GM23338 (cell line): ENCODE measurements around the gene CAPNS1. TPM values are rescaled to one million over a fixed set of nuclear protein-coding genes. Genes with fewer than 3 reads are reported as not detected.

Experiments
- ATAC-seq: fragments of 200-7000 bp; cut with Tn5 transposase; 3 replicates; pipeline ENCODE4 v1.9.1; 2020
- DNase-seq: peaks from one replicate; pipeline ENCODE4 v3.0.0-alpha.2; 2015; ENCODE audit warnings: low spot score
- H2AFZ ChIP-seq: fragments of 200-600 bp; sonication (generic); 2 replicates; pipeline ENCODE4 v1.8.0; 2016; ENCODE audit warnings: antibody characterized with exemption, mild to moderate bottlenecking, moderate library complexity
- H3F3A ChIP-seq: fragments of 200-600 bp; sonication (generic); replicated peaks from 2 replicates; pipeline ENCODE4 v1.8.0; 2017; ENCODE audit warnings: antibody characterized with exemption, mixed run types, low read depth
- H3K27ac ChIP-seq: fragments of 200-600 bp; sonication (generic); 2 replicates; pipeline ENCODE4 v1.6.1; 2016; ENCODE audit warnings: low read depth
- H3K27me3 ChIP-seq: fragments of 200-600 bp; sonication (generic); 2 replicates; pipeline ENCODE4 v1.8.0; 2016; ENCODE audit warnings: mild to moderate bottlenecking, mixed run types, moderate library complexity; ENCODE audit not compliant: insufficient read depth
- H3K36me3 ChIP-seq: fragments of 200-600 bp; sonication (generic); 2 replicates; pipeline ENCODE4 v1.8.0; 2016; ENCODE audit warnings: mild to moderate bottlenecking; ENCODE audit not compliant: insufficient read depth
- H3K4me1 ChIP-seq: fragments of 200-600 bp; sonication (generic); 2 replicates; pipeline ENCODE4 v1.8.0; 2016; ENCODE audit warnings: mild to moderate bottlenecking, moderate library complexity; ENCODE audit not compliant: insufficient read depth
- H3K4me2 ChIP-seq: fragments of 200-600 bp; sonication (generic); 2 replicates; pipeline ENCODE4 v1.7.1; 2017; ENCODE audit warnings: mixed run types
- H3K4me3 ChIP-seq: fragments of 200-600 bp; sonication (generic); 2 replicates; pipeline ENCODE4 v1.6.1; 2016; ENCODE audit warnings: mixed run types
- H3K79me2 ChIP-seq: fragments of 200-600 bp; sonication (generic); replicated peaks from 2 replicates; pipeline ENCODE4 v1.8.0; 2017; ENCODE audit warnings: mild to moderate bottlenecking; ENCODE audit not compliant: insufficient read depth
- H3K9me2 ChIP-seq: fragments of 200-600 bp; sonication (generic); 2 replicates; pipeline ENCODE4 v1.8.0; 2017; ENCODE audit not compliant: insufficient read depth
- H4K20me1 ChIP-seq: fragments of 200-600 bp; sonication (generic); replicated peaks from 2 replicates; pipeline ENCODE4 v1.8.0; 2017; ENCODE audit warnings: mild to moderate bottlenecking; ENCODE audit not compliant: insufficient read depth
- H3K27ac Mint-ChIP-seq: 2 replicates; pipeline ENCODE4 v1.8.0; 2020; ENCODE audit warnings: inconsistent platforms, mild to moderate bottlenecking, moderate library complexity, mixed read lengths
- H3K27me3 Mint-ChIP-seq: 3 replicates; pipeline ENCODE4 v1.8.0; 2022; ENCODE audit warnings: low read depth, mild to moderate bottlenecking, moderate library complexity, mixed read lengths, inconsistent platforms; ENCODE audit not compliant: insufficient read depth, poor library complexity
- H3K36me3 Mint-ChIP-seq: 3 replicates; pipeline ENCODE4 v1.8.0; 2021; ENCODE audit warnings: low read depth, mild to moderate bottlenecking, inconsistent platforms, moderate library complexity, mixed read lengths
- H3K4me1 Mint-ChIP-seq: 3 replicates; pipeline ENCODE4 v1.8.0; 2020; ENCODE audit warnings: mild to moderate bottlenecking, inconsistent platforms, mixed read lengths
- H3K4me3 Mint-ChIP-seq: 3 replicates; pipeline ENCODE4 v1.8.0; 2021; ENCODE audit warnings: moderate library complexity, mild to moderate bottlenecking, inconsistent platforms, mixed read lengths
- H3K9me3 Mint-ChIP-seq: 3 replicates; pipeline ENCODE4 v1.8.0; 2020; ENCODE audit warnings: moderate library complexity, mild to moderate bottlenecking, inconsistent platforms, mixed read lengths
- CREB1 ChIP-seq: fragments of 250-450 bp; sonication (Bioruptor Pico); IDR thresholded peaks from 2 replicates; pipeline ENCODE4 v1.5.0; 2020; ENCODE audit warnings: low read depth, mild to moderate bottlenecking, moderate library complexity
- EZH2 ChIP-seq: fragments of 200-600 bp; sonication (generic); IDR thresholded peaks from one replicate; pipeline ENCODE4 v1.8.0; 2017; ENCODE audit warnings: antibody characterized with exemption, mild to moderate bottlenecking, low read depth; ENCODE audit not compliant: unreplicated experiment
- POLR2AphosphoS5 ChIP-seq: IDR thresholded peaks from 2 replicates; pipeline ENCODE4 v1.6.1; 2016; ENCODE audit warnings: antibody characterized with exemption, low read depth
- ZNF331 ChIP-seq: fragments of 250-450 bp; sonication (Bioruptor Pico); IDR thresholded peaks from 2 replicates; pipeline ENCODE4 v1.5.0; 2020; ENCODE audit warnings: low read depth, mild to moderate bottlenecking, moderate library complexity
- polyA plus RNA-seq: library from polyadenylated mRNA; unstranded; fragments of >200 nt; fragmentation: Nextera tagmentation; extraction: Ambion mirVana; gene quantifications from 2 replicates; pipeline ENCODE4 v1.2.1, GENCODE V29; 2016
- total RNA-seq: library from RNA; depleted of rRNA; stranded (reverse); fragments of >200 nt; shearing (Covaris generic); gene quantifications from 2 replicates; pipeline ENCODE4 v1.2.3, GENCODE V29; 2014
- TF ChIP-seq, protein P1 (sequence below): IDR thresholded peaks from one replicate; pipeline ENCODE4 v1.6.1; 2018; ENCODE audit warnings: antibody characterized with exemption; ENCODE audit not compliant: unreplicated experiment
- TF ChIP-seq, protein P2 (sequence below), 2 experiments: fragments of 200-600 bp in 1 of 2; sonication (generic) in 1 of 2; conservative IDR thresholded peaks; 2 replicates each; pipeline versions ENCODE4 v1.5.1 to v1.6.1; 2016 to 2017; ENCODE audit warnings: antibody characterized with exemption in 2 of 2, low read depth in 2 of 2, mild to moderate bottlenecking in 2 of 2, moderate library complexity in 1 of 2
- TF ChIP-seq, protein P3 (sequence below): IDR thresholded peaks from 2 replicates; pipeline ENCODE4 v1.6.1; 2016; ENCODE audit warnings: antibody characterized with exemption
- TF ChIP-seq, protein P4 (sequence below): fragments of 250-450 bp; sonication (Bioruptor Pico); IDR thresholded peaks from 2 replicates; pipeline ENCODE4 v1.5.0; 2020; ENCODE audit warnings: mild to moderate bottlenecking, moderate library complexity

Gene CAPNS1
- total and polyA plus RNA-seq, 2 experiments from 2014 or later, result 123 to 227 TPM

DNA sequence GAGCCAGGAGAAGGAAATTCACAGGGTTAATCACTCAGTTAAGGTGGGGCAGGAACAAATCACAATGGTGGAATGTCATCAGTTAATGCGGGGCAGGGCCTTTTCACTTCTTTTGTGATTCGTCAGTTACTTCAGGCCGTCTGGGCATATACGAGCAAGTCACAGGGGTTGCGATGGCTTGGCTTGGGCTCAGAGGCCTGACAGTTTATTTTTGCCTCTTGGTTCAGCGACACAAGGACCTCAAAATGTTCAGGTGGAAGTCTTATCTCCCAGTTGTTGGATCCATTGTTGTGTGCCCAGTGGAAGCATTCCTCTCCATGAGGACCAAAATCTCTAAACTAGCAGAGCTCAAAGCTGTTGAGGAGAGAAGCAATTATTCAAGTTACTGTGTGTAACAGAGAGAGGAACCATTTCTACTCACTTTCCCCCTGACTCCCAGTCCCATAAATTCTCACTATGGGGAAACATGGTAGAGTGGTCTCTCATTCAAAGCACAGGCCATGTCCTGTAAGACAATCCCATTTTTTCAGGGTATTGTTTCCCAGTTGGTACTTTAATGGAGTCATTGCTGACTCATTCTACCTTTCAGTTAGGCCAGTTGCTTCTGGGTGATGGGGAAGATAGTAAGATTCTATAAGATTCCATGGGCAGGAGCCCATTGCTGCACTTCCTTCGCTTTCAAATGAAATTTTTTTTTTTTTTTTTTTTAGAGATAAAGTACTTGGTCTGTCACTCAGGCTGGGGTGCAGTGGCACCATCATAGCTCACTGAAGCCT, 21.1 kb downstream of the CAPNS1 start (continued):
- TF ChIP-seq ZNF331 (CRISPR knock-in tag), result no peak
- no peak for TF ChIP-seq EZH2
- TF ChIP-seq, protein P1, sequence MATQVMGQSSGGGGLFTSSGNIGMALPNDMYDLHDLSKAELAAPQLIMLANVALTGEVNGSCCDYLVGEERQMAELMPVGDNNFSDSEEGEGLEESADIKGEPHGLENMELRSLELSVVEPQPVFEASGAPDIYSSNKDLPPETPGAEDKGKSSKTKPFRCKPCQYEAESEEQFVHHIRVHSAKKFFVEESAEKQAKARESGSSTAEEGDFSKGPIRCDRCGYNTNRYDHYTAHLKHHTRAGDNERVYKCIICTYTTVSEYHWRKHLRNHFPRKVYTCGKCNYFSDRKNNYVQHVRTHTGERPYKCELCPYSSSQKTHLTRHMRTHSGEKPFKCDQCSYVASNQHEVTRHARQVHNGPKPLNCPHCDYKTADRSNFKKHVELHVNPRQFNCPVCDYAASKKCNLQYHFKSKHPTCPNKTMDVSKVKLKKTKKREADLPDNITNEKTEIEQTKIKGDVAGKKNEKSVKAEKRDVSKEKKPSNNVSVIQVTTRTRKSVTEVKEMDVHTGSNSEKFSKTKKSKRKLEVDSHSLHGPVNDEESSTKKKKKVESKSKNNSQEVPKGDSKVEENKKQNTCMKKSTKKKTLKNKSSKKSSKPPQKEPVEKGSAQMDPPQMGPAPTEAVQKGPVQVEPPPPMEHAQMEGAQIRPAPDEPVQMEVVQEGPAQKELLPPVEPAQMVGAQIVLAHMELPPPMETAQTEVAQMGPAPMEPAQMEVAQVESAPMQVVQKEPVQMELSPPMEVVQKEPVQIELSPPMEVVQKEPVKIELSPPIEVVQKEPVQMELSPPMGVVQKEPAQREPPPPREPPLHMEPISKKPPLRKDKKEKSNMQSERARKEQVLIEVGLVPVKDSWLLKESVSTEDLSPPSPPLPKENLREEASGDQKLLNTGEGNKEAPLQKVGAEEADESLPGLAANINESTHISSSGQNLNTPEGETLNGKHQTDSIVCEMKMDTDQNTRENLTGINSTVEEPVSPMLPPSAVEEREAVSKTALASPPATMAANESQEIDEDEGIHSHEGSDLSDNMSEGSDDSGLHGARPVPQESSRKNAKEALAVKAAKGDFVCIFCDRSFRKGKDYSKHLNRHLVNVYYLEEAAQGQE, result no peak
- TF ChIP-seq, protein P2, sequence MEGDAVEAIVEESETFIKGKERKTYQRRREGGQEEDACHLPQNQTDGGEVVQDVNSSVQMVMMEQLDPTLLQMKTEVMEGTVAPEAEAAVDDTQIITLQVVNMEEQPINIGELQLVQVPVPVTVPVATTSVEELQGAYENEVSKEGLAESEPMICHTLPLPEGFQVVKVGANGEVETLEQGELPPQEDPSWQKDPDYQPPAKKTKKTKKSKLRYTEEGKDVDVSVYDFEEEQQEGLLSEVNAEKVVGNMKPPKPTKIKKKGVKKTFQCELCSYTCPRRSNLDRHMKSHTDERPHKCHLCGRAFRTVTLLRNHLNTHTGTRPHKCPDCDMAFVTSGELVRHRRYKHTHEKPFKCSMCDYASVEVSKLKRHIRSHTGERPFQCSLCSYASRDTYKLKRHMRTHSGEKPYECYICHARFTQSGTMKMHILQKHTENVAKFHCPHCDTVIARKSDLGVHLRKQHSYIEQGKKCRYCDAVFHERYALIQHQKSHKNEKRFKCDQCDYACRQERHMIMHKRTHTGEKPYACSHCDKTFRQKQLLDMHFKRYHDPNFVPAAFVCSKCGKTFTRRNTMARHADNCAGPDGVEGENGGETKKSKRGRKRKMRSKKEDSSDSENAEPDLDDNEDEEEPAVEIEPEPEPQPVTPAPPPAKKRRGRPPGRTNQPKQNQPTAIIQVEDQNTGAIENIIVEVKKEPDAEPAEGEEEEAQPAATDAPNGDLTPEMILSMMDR (conservative IDR thresholded peaks at IDR 0.05; ENCODE audit: low read depth in 2 of 2), result no peak
- TF ChIP-seq POLR2AphosphoS5, result no peak
- no peak for TF ChIP-seq CREB1 (CRISPR knock-in tag)

DNA sequence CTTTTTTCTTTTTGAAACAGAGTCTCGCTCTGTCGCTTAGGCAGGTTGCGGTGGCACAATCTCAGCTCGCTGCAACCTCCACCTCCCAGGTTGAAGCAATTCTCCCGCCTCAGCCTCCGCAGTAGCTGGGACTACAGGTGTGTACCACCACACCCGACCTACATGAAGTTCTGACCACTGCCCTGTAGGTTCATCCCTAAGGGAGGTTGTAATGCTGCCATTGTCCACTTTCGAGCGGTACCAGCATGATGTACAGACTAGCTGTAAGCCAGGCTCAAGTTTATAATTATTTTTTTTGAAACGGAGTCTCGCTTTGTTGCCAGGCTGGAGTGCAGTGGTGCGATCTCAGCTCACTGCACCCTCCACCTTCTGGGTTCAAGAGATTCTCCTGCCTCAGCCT, 23.9 kb downstream of the CAPNS1 start:
- no peak for ATAC-seq
- no peak overlapping the region for H3K27ac Mint-ChIP-seq
- peaks cover 24% of the 10 kb centered on the region for H3K4me1 Mint-ChIP-seq
- no peak for TF ChIP-seq EZH2
- TF ChIP-seq, protein P3, sequence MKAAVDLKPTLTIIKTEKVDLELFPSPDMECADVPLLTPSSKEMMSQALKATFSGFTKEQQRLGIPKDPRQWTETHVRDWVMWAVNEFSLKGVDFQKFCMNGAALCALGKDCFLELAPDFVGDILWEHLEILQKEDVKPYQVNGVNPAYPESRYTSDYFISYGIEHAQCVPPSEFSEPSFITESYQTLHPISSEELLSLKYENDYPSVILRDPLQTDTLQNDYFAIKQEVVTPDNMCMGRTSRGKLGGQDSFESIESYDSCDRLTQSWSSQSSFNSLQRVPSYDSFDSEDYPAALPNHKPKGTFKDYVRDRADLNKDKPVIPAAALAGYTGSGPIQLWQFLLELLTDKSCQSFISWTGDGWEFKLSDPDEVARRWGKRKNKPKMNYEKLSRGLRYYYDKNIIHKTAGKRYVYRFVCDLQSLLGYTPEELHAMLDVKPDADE, result no peak
- TF ChIP-seq, protein P4, sequence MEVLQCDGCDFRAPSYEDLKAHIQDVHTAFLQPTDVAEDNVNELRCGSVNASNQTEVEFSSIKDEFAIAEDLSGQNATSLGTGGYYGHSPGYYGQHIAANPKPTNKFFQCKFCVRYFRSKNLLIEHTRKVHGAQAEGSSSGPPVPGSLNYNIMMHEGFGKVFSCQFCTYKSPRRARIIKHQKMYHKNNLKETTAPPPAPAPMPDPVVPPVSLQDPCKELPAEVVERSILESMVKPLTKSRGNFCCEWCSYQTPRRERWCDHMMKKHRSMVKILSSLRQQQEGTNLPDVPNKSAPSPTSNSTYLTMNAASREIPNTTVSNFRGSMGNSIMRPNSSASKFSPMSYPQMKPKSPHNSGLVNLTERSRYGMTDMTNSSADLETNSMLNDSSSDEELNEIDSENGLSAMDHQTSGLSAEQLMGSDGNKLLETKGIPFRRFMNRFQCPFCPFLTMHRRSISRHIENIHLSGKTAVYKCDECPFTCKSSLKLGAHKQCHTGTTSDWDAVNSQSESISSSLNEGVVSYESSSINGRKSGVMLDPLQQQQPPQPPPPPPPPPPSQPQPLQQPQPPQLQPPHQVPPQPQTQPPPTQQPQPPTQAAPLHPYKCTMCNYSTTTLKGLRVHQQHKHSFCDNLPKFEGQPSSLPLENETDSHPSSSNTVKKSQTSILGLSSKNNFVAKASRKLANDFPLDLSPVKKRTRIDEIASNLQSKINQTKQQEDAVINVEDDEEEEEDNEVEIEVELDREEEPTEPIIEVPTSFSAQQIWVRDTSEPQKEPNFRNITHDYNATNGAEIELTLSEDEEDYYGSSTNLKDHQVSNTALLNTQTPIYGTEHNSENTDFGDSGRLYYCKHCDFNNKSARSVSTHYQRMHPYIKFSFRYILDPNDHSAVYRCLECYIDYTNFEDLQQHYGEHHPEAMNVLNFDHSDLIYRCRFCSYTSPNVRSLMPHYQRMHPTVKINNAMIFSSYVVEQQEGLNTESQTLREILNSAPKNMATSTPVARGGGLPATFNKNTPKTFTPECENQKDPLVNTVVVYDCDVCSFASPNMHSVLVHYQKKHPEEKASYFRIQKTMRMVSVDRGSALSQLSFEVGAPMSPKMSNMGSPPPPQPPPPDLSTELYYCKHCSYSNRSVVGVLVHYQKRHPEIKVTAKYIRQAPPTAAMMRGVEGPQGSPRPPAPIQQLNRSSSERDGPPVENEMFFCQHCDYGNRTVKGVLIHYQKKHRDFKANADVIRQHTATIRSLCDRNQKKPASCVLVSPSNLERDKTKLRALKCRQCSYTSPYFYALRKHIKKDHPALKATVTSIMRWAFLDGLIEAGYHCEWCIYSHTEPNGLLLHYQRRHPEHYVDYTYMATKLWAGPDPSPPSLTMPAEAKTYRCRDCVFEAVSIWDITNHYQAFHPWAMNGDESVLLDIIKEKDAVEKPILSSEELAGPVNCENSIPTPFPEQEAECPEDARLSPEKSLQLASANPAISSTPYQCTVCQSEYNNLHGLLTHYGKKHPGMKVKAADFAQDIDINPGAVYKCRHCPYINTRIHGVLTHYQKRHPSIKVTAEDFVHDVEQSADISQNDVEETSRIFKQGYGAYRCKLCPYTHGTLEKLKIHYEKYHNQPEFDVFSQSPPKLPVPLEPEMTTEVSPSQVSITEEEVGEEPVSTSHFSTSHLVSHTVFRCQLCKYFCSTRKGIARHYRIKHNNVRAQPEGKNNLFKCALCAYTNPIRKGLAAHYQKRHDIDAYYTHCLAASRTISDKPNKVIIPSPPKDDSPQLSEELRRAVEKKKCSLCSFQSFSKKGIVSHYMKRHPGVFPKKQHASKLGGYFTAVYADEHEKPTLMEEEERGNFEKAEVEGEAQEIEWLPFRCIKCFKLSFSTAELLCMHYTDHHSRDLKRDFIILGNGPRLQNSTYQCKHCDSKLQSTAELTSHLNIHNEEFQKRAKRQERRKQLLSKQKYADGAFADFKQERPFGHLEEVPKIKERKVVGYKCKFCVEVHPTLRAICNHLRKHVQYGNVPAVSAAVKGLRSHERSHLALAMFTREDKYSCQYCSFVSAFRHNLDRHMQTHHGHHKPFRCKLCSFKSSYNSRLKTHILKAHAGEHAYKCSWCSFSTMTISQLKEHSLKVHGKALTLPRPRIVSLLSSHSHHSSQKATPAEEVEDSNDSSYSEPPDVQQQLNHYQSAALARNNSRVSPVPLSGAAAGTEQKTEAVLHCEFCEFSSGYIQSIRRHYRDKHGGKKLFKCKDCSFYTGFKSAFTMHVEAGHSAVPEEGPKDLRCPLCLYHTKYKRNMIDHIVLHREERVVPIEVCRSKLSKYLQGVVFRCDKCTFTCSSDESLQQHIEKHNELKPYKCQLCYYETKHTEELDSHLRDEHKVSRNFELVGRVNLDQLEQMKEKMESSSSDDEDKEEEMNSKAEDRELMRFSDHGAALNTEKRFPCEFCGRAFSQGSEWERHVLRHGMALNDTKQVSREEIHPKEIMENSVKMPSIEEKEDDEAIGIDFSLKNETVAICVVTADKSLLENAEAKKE, result no peak
- TF ChIP-seq, protein P2 (conservative IDR thresholded peaks at IDR 0.05; ENCODE audit: low read depth in 2 of 2), result no peak

More for the DNA sequence above, 23.9 kb downstream of the CAPNS1 start:
- Histone ChIP-seq H2AFZ (no peak overlapping the region), H3F3A (0 out of 2 replicates have a peak, but pooled peaks cover under 1% of the 10 kb centered on the region), H3K27ac (no peak overlapping the region), H3K4me1 (peaks cover 24% of the 10 kb centered on the region; the same call in 1 of the 2 replicates), H3K4me3 (no peak overlapping the region), H3K27me3 (no peaks in the 10 kb centered on the region), H4K20me1 (no peaks in the 10 kb centered on the region), H3K36me3 (no peaks in the 10 kb centered on the region), H3K79me2 (no peaks in the 10 kb centered on the region), H3K4me2 (no peak overlapping the region), H3K9me2 (no peaks in the 10 kb centered on the region)
- Mint-ChIP-seq H3K4me3 (no peak overlapping the region; the same call in 2 of the 3 replicates), H3K9me3 (no peaks in the 10 kb centered on the region; the same call in 2 of the 3 replicates), H3K27me3 (peaks cover 3% of the 10 kb centered on the region), H3K36me3 (peaks cover 5% of the 10 kb centered on the region)
- DNase-seq, result no peak
